ENCODE measurements around the gene CNOT2.

The CNOT2 gene

GRCh38 chr12:70268972-70269371, 25.7 kb downstream of the CNOT2 start:
- H3K4me3 ChIP-seq (ENCODE audit: low read depth, low read length): no peak overlapping the region
- H3K36me3 ChIP-seq (ENCODE audit: insufficient read depth, low read length): no peaks in the 10 kb centered on the region
- peaks cover 8% of the 10 kb centered on the region for H3K4me1 ChIP-seq (ENCODE audit: control insufficient read depth, insufficient read depth, low read length, unreplicated experiment)
- no peak overlapping the region for H3K27ac ChIP-seq (ENCODE audit: low read depth, low read length)
- H2AFZ ChIP-seq (ENCODE audit: low read length, unreplicated experiment): no peak overlapping the region
- no peaks in the 10 kb centered on the region for H3K27me3 ChIP-seq (ENCODE audit: insufficient read depth, low read length)
- H3K79me2 ChIP-seq (ENCODE audit: control insufficient read depth, insufficient read depth, low read length, unreplicated experiment): peaks cover 92% of the 10 kb centered on the region

GRCh38 chr12:70270108-70270507, 26.9 kb downstream of the CNOT2 start:
- Histone ChIP-seq H3K4me1 (ENCODE audit: control insufficient read depth, insufficient read depth, low read length, unreplicated experiment) (peaks cover 8% of the 10 kb centered on the region), H3K4me3 (ENCODE audit: low read depth, low read length) (no peak overlapping the region), H3K36me3 (ENCODE audit: insufficient read depth, low read length) (no peaks in the 10 kb centered on the region), H3K27ac (ENCODE audit: low read depth, low read length) (no peak overlapping the region), H3K27me3 (ENCODE audit: insufficient read depth, low read length) (no peaks in the 10 kb centered on the region), H3K79me2 (ENCODE audit: control insufficient read depth, insufficient read depth, low read length, unreplicated experiment) (peaks cover 92% of the 10 kb centered on the region), H2AFZ (ENCODE audit: low read length, unreplicated experiment) (no peak overlapping the region)

GRCh38 chr12:70271025-70271424, 27.8 kb downstream of the CNOT2 start:
- Histone ChIP-seq H3K4me1 (ENCODE audit: control insufficient read depth, insufficient read depth, low read length, unreplicated experiment) (peaks cover 8% of the 10 kb centered on the region), H3K36me3 (ENCODE audit: insufficient read depth, low read length) (no peaks in the 10 kb centered on the region), H3K27me3 (ENCODE audit: insufficient read depth, low read length) (no peaks in the 10 kb centered on the region), H3K27ac (ENCODE audit: low read depth, low read length) (no peak overlapping the region), H2AFZ (ENCODE audit: low read length, unreplicated experiment) (no peak overlapping the region), H3K79me2 (ENCODE audit: control insufficient read depth, insufficient read depth, low read length, unreplicated experiment) (peaks cover 93% of the 10 kb centered on the region), H3K4me3 (ENCODE audit: low read depth, low read length) (no peak overlapping the region)

GRCh38 chr12:70272510-70272909, 29.3 kb downstream of the CNOT2 start:
- Histone ChIP-seq H2AFZ (ENCODE audit: low read length, unreplicated experiment) (no peak overlapping the region), H3K4me1 (ENCODE audit: control insufficient read depth, insufficient read depth, low read length, unreplicated experiment) (peaks cover 8% of the 10 kb centered on the region), H3K36me3 (ENCODE audit: insufficient read depth, low read length) (no peaks in the 10 kb centered on the region), H3K4me3 (ENCODE audit: low read depth, low read length) (no peak overlapping the region), H3K79me2 (ENCODE audit: control insufficient read depth, insufficient read depth, low read length, unreplicated experiment) (peaks cover 89% of the 10 kb centered on the region), H3K27me3 (ENCODE audit: insufficient read depth, low read length) (no peaks in the 10 kb centered on the region), H3K27ac (ENCODE audit: low read depth, low read length) (no peak overlapping the region)

- no peak overlapping the region for H3K4me3 ChIP-seq (ENCODE audit: low read depth, low read length)
- no peak overlapping the region for H3K27ac ChIP-seq (ENCODE audit: low read depth, low read length)
- H2AFZ ChIP-seq (ENCODE audit: low read length, unreplicated experiment): no peak overlapping the region
- peaks cover 6% of the 10 kb centered on the region for H3K4me1 ChIP-seq (ENCODE audit: control insufficient read depth, insufficient read depth, low read length, unreplicated experiment)
- no peaks in the 10 kb centered on the region for H3K27me3 ChIP-seq (ENCODE audit: insufficient read depth, low read length)
- H3K36me3 ChIP-seq (ENCODE audit: insufficient read depth, low read length): no peaks in the 10 kb centered on the region
- H3K79me2 ChIP-seq (ENCODE audit: control insufficient read depth, insufficient read depth, low read length, unreplicated experiment): peaks cover 76% of the 10 kb centered on the region
These were observed 31.8 kb downstream of the CNOT2 start for GRCh38 chr12:70275045-70275444.

GRCh38 chr12:70277973-70278372, 34.7 kb downstream of the CNOT2 start:
- Histone ChIP-seq H3K27ac (ENCODE audit: low read depth, low read length) (no peak overlapping the region), H3K79me2 (ENCODE audit: control insufficient read depth, insufficient read depth, low read length, unreplicated experiment) (peaks cover 59% of the 10 kb centered on the region), H3K4me3 (ENCODE audit: low read depth, low read length) (no peak overlapping the region), H3K36me3 (ENCODE audit: insufficient read depth, low read length) (no peaks in the 10 kb centered on the region), H3K27me3 (ENCODE audit: insufficient read depth, low read length) (no peaks in the 10 kb centered on the region), H3K4me1 (ENCODE audit: control insufficient read depth, insufficient read depth, low read length, unreplicated experiment) (no peaks in the 10 kb centered on the region), H2AFZ (ENCODE audit: low read length, unreplicated experiment) (no peak overlapping the region)

- Histone ChIP-seq H3K36me3 (ENCODE audit: insufficient read depth, low read length) (no peaks in the 10 kb centered on the region), H3K27me3 (ENCODE audit: insufficient read depth, low read length) (no peaks in the 10 kb centered on the region), H2AFZ (ENCODE audit: low read length, unreplicated experiment) (no peak overlapping the region), H3K4me1 (ENCODE audit: control insufficient read depth, insufficient read depth, low read length, unreplicated experiment) (no peaks in the 10 kb centered on the region), H3K79me2 (ENCODE audit: control insufficient read depth, insufficient read depth, low read length, unreplicated experiment) (peaks cover 52% of the 10 kb centered on the region), H3K27ac (ENCODE audit: low read depth, low read length) (no peak overlapping the region), H3K4me3 (ENCODE audit: low read depth, low read length) (no peak overlapping the region)
These were observed 35.7 kb downstream of the CNOT2 start for GRCh38 chr12:70278945-70279344.

GRCh38 chr12:70283232-70283631, 40.0 kb downstream of the CNOT2 start:
- Histone ChIP-seq H3K27me3 (ENCODE audit: insufficient read depth, low read length) (no peaks in the 10 kb centered on the region), H3K4me3 (ENCODE audit: low read depth, low read length) (no peak overlapping the region), H3K36me3 (ENCODE audit: insufficient read depth, low read length) (peaks cover 4% of the 10 kb centered on the region; the same call in 1 of the 2 replicates), H3K4me1 (ENCODE audit: control insufficient read depth, insufficient read depth, low read length, unreplicated experiment) (no peaks in the 10 kb centered on the region), H3K27ac (ENCODE audit: low read depth, low read length) (no peak overlapping the region), H3K79me2 (ENCODE audit: control insufficient read depth, insufficient read depth, low read length, unreplicated experiment) (peaks cover 22% of the 10 kb centered on the region), H2AFZ (ENCODE audit: low read length, unreplicated experiment) (no peak overlapping the region)

GRCh38 chr12:70288817-70289216, 45.6 kb downstream of the CNOT2 start:
- peaks cover 31% of the 10 kb centered on the region for H3K79me2 ChIP-seq (ENCODE audit: control insufficient read depth, insufficient read depth, low read length, unreplicated experiment)
- H3K36me3 ChIP-seq (ENCODE audit: insufficient read depth, low read length): peaks cover 9% of the 10 kb centered on the region; the same call in 1 of the 2 replicates
- H3K27ac ChIP-seq (ENCODE audit: low read depth, low read length): no peak overlapping the region
- no peaks in the 10 kb centered on the region for H3K27me3 ChIP-seq (ENCODE audit: insufficient read depth, low read length)
- no peak overlapping the region for H2AFZ ChIP-seq (ENCODE audit: low read length, unreplicated experiment)
- H3K4me1 ChIP-seq (ENCODE audit: control insufficient read depth, insufficient read depth, low read length, unreplicated experiment): no peaks in the 10 kb centered on the region
- H3K4me3 ChIP-seq (ENCODE audit: low read depth, low read length): no peak overlapping the region

GRCh38 chr12:70290116-70290515, 46.9 kb downstream of the CNOT2 start:
- Histone ChIP-seq H3K79me2 (ENCODE audit: control insufficient read depth, insufficient read depth, low read length, unreplicated experiment) (peaks cover 34% of the 10 kb centered on the region), H3K36me3 (ENCODE audit: insufficient read depth, low read length) (peaks cover 15% of the 10 kb centered on the region; the same call in 1 of the 2 replicates), H3K4me1 (ENCODE audit: control insufficient read depth, insufficient read depth, low read length, unreplicated experiment) (no peaks in the 10 kb centered on the region), H3K27me3 (ENCODE audit: insufficient read depth, low read length) (no peaks in the 10 kb centered on the region), H3K27ac (ENCODE audit: low read depth, low read length) (no peak overlapping the region), H2AFZ (ENCODE audit: low read length, unreplicated experiment) (no peak overlapping the region), H3K4me3 (ENCODE audit: low read depth, low read length) (no peak overlapping the region)

GRCh38 chr12:70292017-70292776, 49.0 kb downstream of the CNOT2 start:
- Histone ChIP-seq H3K27ac (ENCODE audit: low read depth, low read length) (no peak overlapping the region), H3K4me1 (ENCODE audit: control insufficient read depth, insufficient read depth, low read length, unreplicated experiment) (no peaks in the 10 kb centered on the region), H3K27me3 (ENCODE audit: insufficient read depth, low read length) (no peaks in the 10 kb centered on the region), H3K36me3 (ENCODE audit: insufficient read depth, low read length) (peaks cover 13% of the 10 kb centered on the region), H2AFZ (ENCODE audit: low read length, unreplicated experiment) (no peak overlapping the region), H3K4me3 (ENCODE audit: low read depth, low read length) (no peak overlapping the region), H3K79me2 (ENCODE audit: control insufficient read depth, insufficient read depth, low read length, unreplicated experiment) (peaks cover 43% of the 10 kb centered on the region)

All from ACC112 (cell line).